Loucy (cell line): ENCODE measurements around the gene SEMG2.

Experiments
- EZH2phosphoT487 ChIP-seq: fragments of 200-600 bp; IDR thresholded peaks from 2 replicates; pipeline ENCODE4 v1.6.1; 2018; ENCODE audit warnings: antibody characterized with exemption, mild to moderate bottlenecking, moderate library complexity, borderline replicate concordance
- TF ChIP-seq, protein P1 (sequence below): fragments of 200-600 bp; sonication (generic); conservative IDR thresholded peaks from 2 replicates; pipeline ENCODE4 v1.5.1; 2014; ENCODE audit warnings: mild to moderate bottlenecking, antibody characterized with exemption, low read length

DNA sequence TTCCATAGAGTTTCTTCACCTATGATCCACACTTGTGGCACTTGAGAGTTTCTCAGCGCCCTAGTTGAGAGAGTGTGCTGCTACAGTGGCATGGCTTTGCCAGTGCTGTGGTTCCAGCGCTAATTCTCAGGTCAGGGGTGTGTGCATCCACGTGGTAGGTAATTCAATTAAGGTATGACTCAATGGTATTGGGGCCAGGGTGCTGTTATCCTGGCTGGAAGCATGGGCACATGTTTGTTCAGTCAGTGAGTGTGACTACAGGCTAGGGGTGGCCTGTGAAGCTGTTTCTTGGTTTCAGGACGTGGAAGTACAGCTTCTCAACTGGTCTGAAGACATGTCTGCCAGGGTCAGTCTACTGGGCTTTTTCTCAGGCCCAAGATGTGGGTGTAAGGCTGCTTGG lies 3.0 kb upstream of the SEMG2 start:
- TF ChIP-seq, protein P1, sequence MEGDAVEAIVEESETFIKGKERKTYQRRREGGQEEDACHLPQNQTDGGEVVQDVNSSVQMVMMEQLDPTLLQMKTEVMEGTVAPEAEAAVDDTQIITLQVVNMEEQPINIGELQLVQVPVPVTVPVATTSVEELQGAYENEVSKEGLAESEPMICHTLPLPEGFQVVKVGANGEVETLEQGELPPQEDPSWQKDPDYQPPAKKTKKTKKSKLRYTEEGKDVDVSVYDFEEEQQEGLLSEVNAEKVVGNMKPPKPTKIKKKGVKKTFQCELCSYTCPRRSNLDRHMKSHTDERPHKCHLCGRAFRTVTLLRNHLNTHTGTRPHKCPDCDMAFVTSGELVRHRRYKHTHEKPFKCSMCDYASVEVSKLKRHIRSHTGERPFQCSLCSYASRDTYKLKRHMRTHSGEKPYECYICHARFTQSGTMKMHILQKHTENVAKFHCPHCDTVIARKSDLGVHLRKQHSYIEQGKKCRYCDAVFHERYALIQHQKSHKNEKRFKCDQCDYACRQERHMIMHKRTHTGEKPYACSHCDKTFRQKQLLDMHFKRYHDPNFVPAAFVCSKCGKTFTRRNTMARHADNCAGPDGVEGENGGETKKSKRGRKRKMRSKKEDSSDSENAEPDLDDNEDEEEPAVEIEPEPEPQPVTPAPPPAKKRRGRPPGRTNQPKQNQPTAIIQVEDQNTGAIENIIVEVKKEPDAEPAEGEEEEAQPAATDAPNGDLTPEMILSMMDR = no peak
- TF ChIP-seq EZH2phosphoT487 = no peak
